Pulmonary artery endothelial cell (primary cell): ENCODE data around the gene TTLL11. TPM values are rescaled to one million over a fixed set of nuclear protein-coding genes. Genes with fewer than 3 reads are reported as not detected.

Experiments used
- DNase-seq: peaks from one replicate; pipeline ENCODE4 v3.0.0-alpha.2; 2011; ENCODE audit warnings: low read depth, low spot score
- total RNA-seq: library from RNA; depleted of rRNA; stranded (reverse); fragments of >200 nt; gene quantifications from 2 replicates; pipeline ENCODE4 v1.2.3, GENCODE V29; 2014

TTLL11 gene
- total RNA-seq, 1 donor from 2014 or later, result 1.8 TPM

- no peak for DNase-seq
Measured at GRCh38 chr9:121835587-121836365, 257.3 kb downstream of the TTLL11 start.

- no peak for DNase-seq
Measured at GRCh38 chr9:121833061-121833460, 260.0 kb downstream of the TTLL11 start.

- no peak for DNase-seq
Measured at GRCh38 chr9:121831869-121832268, 261.2 kb downstream of the TTLL11 start.

- no peak for DNase-seq
Measured at GRCh38 chr9:121830441-121831140, 262.5 kb downstream of the TTLL11 start.

GRCh38 chr9:121827251-121827967 lies 265.7 kb downstream of the TTLL11 start:
- DNase-seq, result no peak

GRCh38 chr9:121826711-121827110 lies 266.4 kb downstream of the TTLL11 start:
- no peak for DNase-seq

GRCh38 chr9:121825031-121825691 lies 267.9 kb downstream of the TTLL11 start:
- no peak for DNase-seq

GRCh38 chr9:121824651-121825030 lies 268.5 kb downstream of the TTLL11 start:
- no peak for DNase-seq

GRCh38 chr9:121823451-121824169 lies 269.5 kb downstream of the TTLL11 start:
- DNase-seq, result no peak

- DNase-seq, result no peak
Measured at GRCh38 chr9:121822093-121823085, 270.7 kb downstream of the TTLL11 start.

GRCh38 chr9:121821326-121821725 lies 271.8 kb downstream of the TTLL11 start:
- DNase-seq, result no peak

- no peak for DNase-seq
Measured at GRCh38 chr9:121820286-121821005, 272.7 kb downstream of the TTLL11 start.

GRCh38 chr9:121819428-121820231 lies 273.5 kb downstream of the TTLL11 start:
- DNase-seq, result no peak

- no peak for DNase-seq
Measured at GRCh38 chr9:121818841-121819427, 274.2 kb downstream of the TTLL11 start.

- no peak for DNase-seq
Measured at GRCh38 chr9:121818016-121818661, 275.0 kb downstream of the TTLL11 start.

- no peak for DNase-seq
Measured at GRCh38 chr9:121817476-121817875, 275.6 kb downstream of the TTLL11 start.

GRCh38 chr9:121816845-121817450 lies 276.2 kb downstream of the TTLL11 start:
- DNase-seq, result no peak
